HG03066 (cell line): Measurements from ENCODE around the gene HTR3E.
"Not testable (repeated sequence)": the region's sequence is repeated elsewhere in the genome, so short reads cannot be mapped to it uniquely, and the experiment has no call there.

Source experiments
- ATAC-seq: cut with Tn5 transposase; IDR thresholded peaks from one replicate; pipeline ENCODE4 v1.9.1; 2021; ENCODE audit warnings: low read depth; ENCODE audit not compliant: unreplicated experiment

Gene HTR3E

GRCh38 chr3:184096811-184097383 lies at the start of gene HTR3E:
HTR3E (plus strand) TSS chr3:184097064; CDS start chr3:184097530, 466 bp downstream.
- ATAC-seq = no peak

GRCh38 chr3:184050217-184050847 lies 46.5 kb upstream of the HTR3E start:
- ATAC-seq = no peak

GRCh38 chr3:184052767-184053166 lies 44.1 kb upstream of the HTR3E start, which contains the start of gene HTR3C:
HTR3C (plus strand) TSS chr3:184053047; CDS start chr3:184053081, 34 bp downstream.
- ATAC-seq = no peak

- ATAC-seq = no peak
Observed at GRCh38 chr3:184058029-184058428, 38.8 kb upstream of the HTR3E start.

- no peak for ATAC-seq
Observed at GRCh38 chr3:184059424-184059823, 37.4 kb upstream of the HTR3E start.

- ATAC-seq = no peak
Observed at GRCh38 chr3:184062637-184063036, 34.2 kb upstream of the HTR3E start.

- ATAC-seq = no peak
Observed at GRCh38 chr3:184066211-184066610, 30.7 kb upstream of the HTR3E start.

- ATAC-seq = no peak
Observed at GRCh38 chr3:184067573-184068055, 29.2 kb upstream of the HTR3E start.

GRCh38 chr3:184068344-184068743 lies 28.5 kb upstream of the HTR3E start:
- no peak for ATAC-seq

GRCh38 chr3:184071142-184071541 lies 25.7 kb upstream of the HTR3E start:
- ATAC-seq = not testable (repeated sequence)

GRCh38 chr3:184073621-184074020 lies 23.2 kb upstream of the HTR3E start:
- ATAC-seq = no peak

- no peak for ATAC-seq
Observed at GRCh38 chr3:184075901-184076300, 21.0 kb upstream of the HTR3E start.

- ATAC-seq = no peak
Observed at GRCh38 chr3:184077881-184078280, 19.0 kb upstream of the HTR3E start.

GRCh38 chr3:184078851-184079250 lies 18.0 kb upstream of the HTR3E start:
- ATAC-seq = no peak

- ATAC-seq = no peak
Observed at GRCh38 chr3:184081116-184081830, 15.6 kb upstream of the HTR3E start.

GRCh38 chr3:184082034-184082433 lies 14.8 kb upstream of the HTR3E start:
- no peak for ATAC-seq

- no peak for ATAC-seq
Observed at GRCh38 chr3:184082465-184082864, 14.4 kb upstream of the HTR3E start.

GRCh38 chr3:184085389-184085852 lies 11.4 kb upstream of the HTR3E start:
- ATAC-seq = no peak

GRCh38 chr3:184092199-184092598 lies 4.7 kb upstream of the HTR3E start:
- no peak for ATAC-seq

GRCh38 chr3:184097556-184097955 lies 692 bp downstream of the HTR3E start:
- ATAC-seq = no peak
